Regular cardiac myocyte (primary cell): ENCODE results near the gene GARRE1. TPM values are rescaled to one million over a fixed set of nuclear protein-coding genes. Genes with fewer than 3 reads are reported as not detected.

Experiments used
- total RNA-seq: library from RNA; depleted of rRNA; stranded (reverse); fragments of >200 nt; gene quantifications from 2 replicates; pipeline ENCODE4 v1.2.3, GENCODE V29; 2014

Gene GARRE1
- total RNA-seq: 9.4 and 16.1 TPM in 2 replicates

GRCh38 chr19:34254046-34254697 is at the start of gene GARRE1:
Gene GARRE1, plus strand, starts transcription at chr19:34254554. Its CDS starts 45,920 bp downstream, at chr19:34300474.

Other genes with a start within 250 kb of the GARRE1 start
- gene LSM14A, start 82.0 kb upstream of the GARRE1 start, total RNA-seq: 51.0 and 75.3 TPM in 2 replicates
- gene GPI, start 110.6 kb downstream of the GARRE1 start, total RNA-seq: 233 and 269 TPM in 2 replicates
- 11.0 and 16.7 TPM in 2 replicates for gene PDCD2L, start 149.8 kb downstream of the GARRE1 start, total RNA-seq
- gene UBA2, start 173.8 kb downstream of the GARRE1 start, total RNA-seq: 180 and 203 TPM in 2 replicates
- gene WTIP, start 227.2 kb downstream of the GARRE1 start, total RNA-seq: 30.7 and 40.6 TPM in 2 replicates